Daoy (cell line): ENCODE results near the gene NEXN. TPM values are rescaled to one million over a fixed set of nuclear protein-coding genes. Genes with fewer than 3 reads are reported as not detected.
"Not testable (repeated sequence)": the region's sequence is repeated elsewhere in the genome, so short reads cannot be mapped to it uniquely, and the experiment has no call there.

Experiments used
- DNase-seq: peaks from one replicate; pipeline ENCODE4 v3.0.0-alpha.2; 2015; ENCODE audit warnings: low read depth
- total RNA-seq: library from RNA; depleted of rRNA; stranded (reverse); fragments of >200 nt; shearing (Covaris generic); gene quantifications from 2 replicates; pipeline ENCODE4 v1.2.3, GENCODE V29; 2014

The NEXN gene
- total RNA-seq, 1 experiment from 2014 or later, result 11.6 TPM

GRCh38 chr1:77905603-77906002 is 17.2 kb downstream of the NEXN start:
- DNase-seq, result no peak

- no peak for DNase-seq
Observed at GRCh38 chr1:77906019-77906545, 17.7 kb downstream of the NEXN start.

GRCh38 chr1:77906624-77907023 is 18.2 kb downstream of the NEXN start:
- DNase-seq, result no peak

GRCh38 chr1:77910116-77910515 is 21.7 kb downstream of the NEXN start:
- DNase-seq, result no peak

- DNase-seq, result not testable (repeated sequence)
Observed at GRCh38 chr1:77918918-77919317, 30.5 kb downstream of the NEXN start.

GRCh38 chr1:77925518-77925917 is 37.1 kb downstream of the NEXN start:
- DNase-seq, result no peak

GRCh38 chr1:77925956-77926355 is 37.5 kb downstream of the NEXN start:
- no peak for DNase-seq

GRCh38 chr1:77926561-77927357 is 38.3 kb downstream of the NEXN start:
- no peak for DNase-seq

- DNase-seq, result no peak
Observed at GRCh38 chr1:77927414-77927813, 39.0 kb downstream of the NEXN start.

GRCh38 chr1:77929806-77930205 is 41.4 kb downstream of the NEXN start:
- DNase-seq, result no peak

- DNase-seq, result no peak
Observed at GRCh38 chr1:77938651-77939050, 50.2 kb downstream of the NEXN start.

GRCh38 chr1:77940921-77941570 is 52.6 kb downstream of the NEXN start:
- DNase-seq, result no peak

- no peak for DNase-seq
Observed at GRCh38 chr1:77942400-77943140, 54.1 kb downstream of the NEXN start.

GRCh38 chr1:77945345-77945744 is 56.9 kb downstream of the NEXN start:
- DNase-seq, result no peak

- no peak for DNase-seq
Observed at GRCh38 chr1:77948841-77949424, 60.5 kb downstream of the NEXN start.

GRCh38 chr1:77950873-77951272 is 62.4 kb downstream of the NEXN start:
- no peak for DNase-seq

- DNase-seq, result no peak
Observed at GRCh38 chr1:77951328-77951727, 62.9 kb downstream of the NEXN start.

GRCh38 chr1:77953907-77954306 is 65.5 kb downstream of the NEXN start:
- DNase-seq, result no peak

- no peak for DNase-seq
Observed at GRCh38 chr1:77954521-77954920, 66.1 kb downstream of the NEXN start.

GRCh38 chr1:77955709-77956108 is 67.3 kb downstream of the NEXN start:
- DNase-seq, result no peak

- DNase-seq, result no peak
Observed at GRCh38 chr1:77956464-77956863, 68.0 kb downstream of the NEXN start.

- no peak for DNase-seq
Observed at GRCh38 chr1:77958391-77958790, 70.0 kb downstream of the NEXN start.
